ENCODE results near the gene IFNA10.
"Not testable (repeated sequence)": the region's sequence is repeated elsewhere in the genome, so short reads cannot be mapped to it uniquely, and the experiment has no call there.

IFNA10 gene

GRCh38 chr9:21212160-21212559, 5.2 kb upstream of the IFNA10 start:
- DNase-seq; H3K27ac ChIP-seq; H3K4me1 ChIP-seq; H3K36me3 ChIP-seq; H3K9me3 ChIP-seq; intact Hi-C loops (cut with DNase I; ENCODE audit: low total_unique reads); H3K4me3 ChIP-seq; H3K27me3 ChIP-seq: not testable (repeated sequence)

DNA sequence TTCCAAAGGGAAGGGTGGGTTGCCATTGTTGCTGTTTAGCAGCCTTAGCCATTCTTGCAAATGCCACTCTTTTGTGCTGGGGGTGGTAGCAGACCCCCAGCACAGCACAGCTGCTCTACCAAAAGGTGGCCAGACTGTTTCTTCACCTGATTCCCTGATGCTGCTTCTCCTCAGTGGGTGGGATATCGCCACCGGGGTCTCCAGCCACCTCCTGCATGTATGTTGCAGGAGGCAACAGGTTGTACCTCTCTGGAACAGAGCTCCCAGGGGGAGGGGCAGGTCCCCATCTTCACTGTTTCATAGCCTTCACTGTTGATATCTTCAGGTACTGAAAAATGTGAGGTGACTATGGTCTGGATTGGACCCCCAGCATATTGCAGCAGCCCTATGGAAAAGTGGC, 3.8 kb upstream of the IFNA10 start:
- H3K27ac ChIP-seq; H3K27me3 ChIP-seq; H3K4me3 ChIP-seq; H3K36me3 ChIP-seq; H3K4me1 ChIP-seq; intact Hi-C loops (cut with DNase I; ENCODE audit: low total_unique reads); DNase-seq; H3K9me3 ChIP-seq: not testable (repeated sequence)

GRCh38 chr9:21210311-21210710, 3.4 kb upstream of the IFNA10 start:
- no peaks in the 10 kb centered on the region for H3K9me3 ChIP-seq
- no peaks in the 10 kb centered on the region for H3K36me3 ChIP-seq
- no peak overlapping the region for H3K4me3 ChIP-seq
- intact Hi-C loops (cut with DNase I; ENCODE audit: low total_unique reads): no loop called here
- no peaks in the 10 kb centered on the region for H3K27me3 ChIP-seq
- no peak for DNase-seq
- no peaks in the 10 kb centered on the region for H3K4me1 ChIP-seq
- no peak overlapping the region for H3K27ac ChIP-seq
- no peak for TF ChIP-seq CTCF (IDR thresholded peaks at IDR 0.05)

- Histone ChIP-seq H3K9me3 (no peaks in the 10 kb centered on the region), H3K27ac (no peak overlapping the region), H3K36me3 (no peaks in the 10 kb centered on the region), H3K27me3 (no peaks in the 10 kb centered on the region), H3K4me3 (no peak overlapping the region), H3K4me1 (no peaks in the 10 kb centered on the region)
- no peak for DNase-seq
- intact Hi-C loops (cut with DNase I; ENCODE audit: low total_unique reads): no loop called here
- no peak for TF ChIP-seq CTCF (IDR thresholded peaks at IDR 0.05)
Observed at GRCh38 chr9:21205204-21205603, 1.7 kb downstream of the IFNA10 start.

DNA sequence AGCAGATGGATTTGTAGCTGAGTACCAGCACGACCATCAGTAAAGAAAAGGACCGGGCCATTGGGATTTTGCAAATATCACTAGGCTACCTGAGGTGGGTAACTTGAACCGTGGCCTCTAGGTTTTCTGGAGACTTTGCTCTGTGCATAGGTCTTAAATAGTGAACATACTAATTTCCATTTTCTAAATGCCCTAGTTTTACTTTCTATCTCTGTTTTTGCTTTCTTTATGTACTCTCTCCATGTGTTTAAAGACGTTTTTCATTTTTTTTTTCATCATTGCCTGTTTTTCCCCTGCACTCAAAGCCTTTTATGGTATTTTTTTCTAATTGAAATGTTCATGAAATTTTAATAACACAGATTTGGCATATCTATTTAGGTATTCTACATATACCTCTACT, 4.8 kb downstream of the IFNA10 start, which contains the start of gene IFNA7:
Gene IFNA7 (minus strand): TSS at position 101 of the 400 bp plus-strand sequence. CDS start 40 bp downstream, at position 61.
- DNase-seq; H3K4me1 ChIP-seq; H3K9me3 ChIP-seq; H3K4me3 ChIP-seq; intact Hi-C loops (cut with DNase I; ENCODE audit: low total_unique reads); H3K27me3 ChIP-seq; H3K36me3 ChIP-seq; H3K27ac ChIP-seq: not testable (repeated sequence)

GRCh38 chr9:21194867-21195776, 11.8 kb downstream of the IFNA10 start:
- H3K4me1 ChIP-seq; H3K4me3 ChIP-seq; intact Hi-C loops (cut with DNase I; ENCODE audit: low total_unique reads); H3K27me3 ChIP-seq; H3K27ac ChIP-seq; H3K36me3 ChIP-seq; H3K9me3 ChIP-seq: not testable (repeated sequence)
- DNase-seq: peak in 1 of 2 donors; percentile 40
- peak; percentile 16 to 30 for TF ChIP-seq CTCF (IDR thresholded peaks at IDR 0.05)

DNA sequence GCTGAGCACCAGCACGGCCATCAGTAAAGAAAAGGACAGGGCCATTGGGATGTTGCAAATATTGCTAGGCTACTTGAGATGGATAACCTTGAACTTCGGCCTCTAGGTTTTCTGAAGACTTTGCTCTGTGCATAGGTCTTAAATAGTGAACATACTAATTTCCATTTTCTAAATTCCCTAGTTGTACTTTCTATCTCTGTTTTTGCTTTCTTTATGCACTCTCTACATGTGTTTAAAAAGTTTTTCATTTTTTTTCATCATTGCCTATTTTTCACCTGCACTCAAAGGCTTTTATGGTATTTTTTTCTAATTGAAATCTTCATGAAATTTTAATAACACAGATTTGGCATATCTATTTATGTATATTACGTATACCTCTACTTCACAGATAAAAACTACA, 19.5 kb downstream of the IFNA10 start, which contains the start of gene IFNA4:
Gene IFNA4 (minus strand): TSS at position 101 of the 400 bp plus-strand sequence. CDS start 56 bp downstream, at position 45.
- H3K4me1 ChIP-seq; H3K27me3 ChIP-seq; H3K9me3 ChIP-seq; DNase-seq; H3K36me3 ChIP-seq; H3K27ac ChIP-seq; H3K4me3 ChIP-seq; intact Hi-C loops (cut with DNase I; ENCODE audit: low total_unique reads): not testable (repeated sequence)
